ENCODE data around the gene SPTBN1.

- no peak for TF ChIP-seq CTCF (IDR thresholded peaks at IDR 0.05)
- no peak for TF ChIP-seq POLR2AphosphoS5 (IDR thresholded peaks at IDR 0.05)
- TF ChIP-seq EP300 (IDR thresholded peaks at IDR 0.05), result no peak
Observed at GRCh38 chr2:54478899-54479298, 22.8 kb downstream of the SPTBN1 start.

Data from gastroesophageal sphincter (tissue), 3 donors.